Gastroesophageal sphincter (tissue), 4 donors: ENCODE results near the gene CALHM5. TPM values are rescaled to one million over a fixed set of nuclear protein-coding genes. Genes with fewer than 3 reads are reported as not detected.

Experiments
- ATAC-seq: fragments of 150-250 bp; one replicate; pipeline ENCODE4 v1.9.1; 2016; ENCODE audit warnings: mild to moderate bottlenecking, moderate library complexity
- H3K27ac ChIP-seq, 4 donors: fragments of 200-600 bp; sonication (generic) in 3 of 4; 1 replicate in 3 of 4; 2 replicates in 1 of 4; pipeline ENCODE4 v1.5.1; 2016 to 2019
- H3K27me3 ChIP-seq: fragments of 200-600 bp; sonication (generic); one replicate; pipeline ENCODE4 v1.5.1; 2019
- H3K36me3 ChIP-seq, 2 donors: fragments of 200-600 bp; sonication (generic); one replicate each; pipeline ENCODE4 v1.5.1; 2019; ENCODE audit warnings: control low read depth in 1 of 2
- H3K4me1 ChIP-seq, 3 donors: fragments of 200-600 bp; sonication (generic); 1 replicate in 2 of 3; 2 replicates in 1 of 3; pipeline ENCODE4 v1.5.1; 2016 to 2019; ENCODE audit warnings: control low read depth in 2 of 3
- H3K4me3 ChIP-seq, 2 donors: fragments of 200-600 bp; sonication (generic); one replicate each; pipeline ENCODE4 v1.5.1; 2019; ENCODE audit warnings: mild to moderate bottlenecking in 1 of 2, moderate library complexity in 1 of 2
- H3K9me3 ChIP-seq, 3 donors: fragments of 200-600 bp; sonication (generic); one replicate each; pipeline ENCODE4 v1.5.1; 2017 to 2019; ENCODE audit warnings: control low read depth in 2 of 3
- CTCF ChIP-seq, 4 experiments: fragments of 200-600 bp in 2 of 4; fragments of 450-650 bp in 2 of 4; sonication (generic) in 1 of 4; IDR thresholded peaks; one replicate each; pipeline ENCODE4 v1.5.1; 2017 to 2019; ENCODE audit warnings: antibody characterized with exemption in 4 of 4, mild to moderate bottlenecking in 2 of 4, moderate library complexity in 2 of 4
- EP300 ChIP-seq: sonication (generic); formaldehyde crosslinking; IDR thresholded peaks from one replicate; pipeline ENCODE4 v1.6.1; 2017; ENCODE audit warnings: antibody characterized with exemption, mild to moderate bottlenecking
- POLR2A ChIP-seq, 2 donors: fragments of 450-650 bp; IDR thresholded peaks; one replicate each; pipeline ENCODE4 v1.6.1; 2017; ENCODE audit warnings: antibody characterized with exemption in 2 of 2, mild to moderate bottlenecking in 2 of 2, moderate library complexity in 1 of 2
- POLR2AphosphoS5 ChIP-seq: sonication (generic); formaldehyde crosslinking; IDR thresholded peaks from one replicate; pipeline ENCODE4 v1.6.1; 2017; ENCODE audit warnings: antibody characterized with exemption
- WGBS, 2 donors: methylation state at CpG; one replicate each; pipeline ENCODE4 v1.1.5; 2018; ENCODE audit warnings: low coverage in 1 of 2; 5-methylcytosine and 5-hydroxymethylcytosine counted together
- total RNA-seq, 4 donors: library from RNA; depleted of rRNA; stranded (reverse); fragments of >200 nt; gene quantifications; one replicate each; pipeline ENCODE4 v1.1.0, GENCODE V29; 2016

CALHM5 gene
- total RNA-seq, 4 donors from 2014 or later = 0.81 to 6.0 (median 3.0) TPM

GRCh38 chr6:116467514-116467913, 43.9 kb upstream of the CALHM5 start:
- no peak overlapping the region for H3K4me3 ChIP-seq
- H3K36me3 ChIP-seq = no peaks in the 10 kb centered on the region
- TF ChIP-seq POLR2A (IDR thresholded peaks at IDR 0.05) = no peak
- TF ChIP-seq CTCF (IDR thresholded peaks at IDR 0.05) = no peak
- TF ChIP-seq POLR2AphosphoS5 = no peak
- no peak for TF ChIP-seq EP300
- peaks cover 0 to 1% (median 0%) of the 10 kb centered on the region in 3 donors for H3K4me1 ChIP-seq
- H3K9me3 ChIP-seq = no peaks in the 10 kb centered on the region
- H3K27ac ChIP-seq = no peak overlapping the region
- no peak for ATAC-seq
- H3K27me3 ChIP-seq = peaks cover 8% of the 10 kb centered on the region

GRCh38 chr6:116468293-116468692, 43.1 kb upstream of the CALHM5 start:
- Histone ChIP-seq H3K4me1 (no peaks in the 10 kb centered on the region), H3K27ac (no peak overlapping the region), H3K27me3 (no peaks in the 10 kb centered on the region), H3K4me3 (no peak overlapping the region), H3K9me3 (no peaks in the 10 kb centered on the region), H3K36me3 (no peaks in the 10 kb centered on the region)
- no peak for ATAC-seq
- WGBS, 2 donors = 36 to 100% methylated on average over 1 of the region's 1 CpG
- no peak for TF ChIP-seq EP300
- TF ChIP-seq CTCF (IDR thresholded peaks at IDR 0.05) = no peak
- TF ChIP-seq POLR2A (IDR thresholded peaks at IDR 0.05) = no peak
- TF ChIP-seq POLR2AphosphoS5 = no peak

- ATAC-seq = no peak
- Histone ChIP-seq H3K4me3 (no peak overlapping the region), H3K27ac (no peak overlapping the region), H3K4me1 (no peaks in the 10 kb centered on the region), H3K36me3 (no peaks in the 10 kb centered on the region), H3K27me3 (no peaks in the 10 kb centered on the region), H3K9me3 (no peaks in the 10 kb centered on the region)
- TF ChIP-seq POLR2AphosphoS5 (no peak), EP300 (no peak)
- 91% methylated on average over 1 of the region's 1 CpG for WGBS, 2 donors
Observed at GRCh38 chr6:116471531-116471930, 39.9 kb upstream of the CALHM5 start.

GRCh38 chr6:116472706-116473105, 38.7 kb upstream of the CALHM5 start:
- no peaks in the 10 kb centered on the region for H3K36me3 ChIP-seq
- H3K27me3 ChIP-seq = no peaks in the 10 kb centered on the region
- TF ChIP-seq POLR2A (IDR thresholded peaks at IDR 0.05) (no peak), POLR2AphosphoS5 (no peak), EP300 (no peak), CTCF (IDR thresholded peaks at IDR 0.05) (no peak)
- H3K9me3 ChIP-seq = no peaks in the 10 kb centered on the region
- no peak for ATAC-seq
- 67% methylated on average over 1 of the region's 3 CpGs; no CpG with 5 or more reads in 1 of the 2 donors for WGBS, 2 donors
- no peak overlapping the region for H3K27ac ChIP-seq
- H3K4me1 ChIP-seq = no peaks in the 10 kb centered on the region
- H3K4me3 ChIP-seq = no peak overlapping the region

GRCh38 chr6:116475141-116475540, 36.3 kb upstream of the CALHM5 start:
- WGBS, 2 donors = 38% methylated on average over 1 of the region's 1 CpG
- Histone ChIP-seq H3K27ac (no peak overlapping the region), H3K27me3 (no peaks in the 10 kb centered on the region), H3K4me1 (no peaks in the 10 kb centered on the region), H3K9me3 (no peaks in the 10 kb centered on the region), H3K36me3 (no peaks in the 10 kb centered on the region), H3K4me3 (no peak overlapping the region)
- TF ChIP-seq POLR2A (IDR thresholded peaks at IDR 0.05) (no peak), EP300 (no peak), POLR2AphosphoS5 (no peak), CTCF (IDR thresholded peaks at IDR 0.05) (no peak)
- no peak for ATAC-seq
